K562 (cell line): Measurements from ENCODE around the gene PRM3. TPM values are rescaled to one million over a fixed set of nuclear protein-coding genes. Genes with fewer than 3 reads are reported as not detected.
A peak's percentile ranks its signal among the peaks of the same experiment; 100 is the strongest.

Experiments
- ATF1 ChIP-seq, 2 experiments: fragments of 450-650 bp in 1 of 2; IDR thresholded peaks; 2 replicates each; pipeline ENCODE4 v1.6.1; 2016; ENCODE audit warnings: missing compliant biosample characterization in 1 of 2, missing genetic modification characterization in 1 of 2
- ESRRA ChIP-seq: fragments of 450-650 bp; IDR thresholded peaks from 2 replicates; pipeline ENCODE4 v1.6.1; 2014; ENCODE audit warnings: low read depth, mild to moderate bottlenecking, moderate library complexity, borderline replicate concordance
- HES1 ChIP-seq: fragments of 450-650 bp; IDR thresholded peaks from 2 replicates; pipeline ENCODE4 v1.6.1; 2016; ENCODE audit warnings: low read depth, mild to moderate bottlenecking, moderate library complexity
- HMGN3 ChIP-seq: IDR thresholded peaks from 2 replicates; pipeline ENCODE4 v1.6.1; 2011; ENCODE audit warnings: borderline replicate concordance, low read depth, mild to moderate bottlenecking, mixed read lengths, low read length; ENCODE audit not compliant: insufficient read length; ENCODE audit errors: extremely low read depth
- MEIS2 ChIP-seq: fragments of 450-650 bp; IDR thresholded peaks from 2 replicates; pipeline ENCODE4 v1.6.1; 2014; ENCODE audit warnings: mild to moderate bottlenecking; ENCODE audit not compliant: partially characterized antibody
- MYNN ChIP-seq, 2 experiments: sonication (generic); formaldehyde crosslinking in 1 of 2; IDR thresholded peaks; 2 replicates each; pipeline versions ENCODE4 v1.5.0 to v1.6.1; 2016 to 2020; ENCODE audit warnings: antibody characterized with exemption in 1 of 2, missing genetic modification reagents in 1 of 2
- RCOR1 ChIP-seq, 2 experiments: IDR thresholded peaks; 2 replicates each; pipeline ENCODE4 v1.6.1; 2012; ENCODE audit warnings: low read depth in 2 of 2, low read length in 2 of 2, borderline replicate concordance in 1 of 2, improper control_type of control experiment in 1 of 2
- RNF2 ChIP-seq: sonication (generic); IDR thresholded peaks from 2 replicates; pipeline ENCODE4 v1.6.1; 2016
- TFAP4 ChIP-seq: sonication (generic); formaldehyde crosslinking; IDR thresholded peaks from 2 replicates; pipeline ENCODE4 v1.8.0; 2022; ENCODE audit warnings: missing genetic modification reagents, mild to moderate bottlenecking, moderate library complexity, borderline replicate concordance
- VEZF1 ChIP-seq: fragments of 200-800 bp; sonication (Bioruptor generic); IDR thresholded peaks from 2 replicates; pipeline ENCODE4 v1.6.1; 2017; ENCODE audit warnings: missing genetic modification characterization, missing compliant biosample characterization
- ZBTB5 ChIP-seq: fragments of 450-650 bp; IDR thresholded peaks from 2 replicates; pipeline ENCODE4 v1.6.1; 2017; ENCODE audit warnings: antibody characterized with exemption
- ZNF639 ChIP-seq, 2 experiments: fragments of 200-800 bp in 1 of 2; sonication (Bioruptor generic) in 1 of 2; sonication (generic) in 1 of 2; formaldehyde crosslinking in 1 of 2; IDR thresholded peaks in 1 of 2; conservative IDR thresholded peaks in 1 of 2; 2 replicates each; pipeline versions ENCODE4 v1.5.0 to v1.6.1; 2016 to 2020; ENCODE audit warnings: missing compliant biosample characterization in 1 of 2, missing genetic modification characterization in 1 of 2, missing genetic modification reagents in 1 of 2
- polyA plus RNA-seq, 8 experiments: library from polyadenylated mRNA; depleted of rRNA in 4 of 8; stranded (reverse) in 5 of 8; unstranded in 3 of 8; fragments of >200 nt; fragmentation: Nextera tagmentation in 2 of 8; fragmentation: Illumina TruSeq in 1 of 8; extraction: Ambion mirVana in 2 of 8; extraction: Trizol in 1 of 8; gene quantifications; 2 replicates each; pipeline versions ENCODE4 v1.2.1 to v1.2.3, GENCODE V29; 2011 to 2014; ENCODE audit warnings: inconsistent platforms in 1 of 8, missing spikeins in 1 of 8
- total RNA-seq, 7 experiments: library from RNA; depleted of rRNA in 6 of 7; stranded (reverse); fragments of >200 nt in 6 of 7; fragmentation: Illumina TruSeq in 2 of 7; extraction: Trizol in 2 of 7; gene quantifications; 2 replicates each; pipeline versions ENCODE4 v1.2.1 to v1.2.3, GENCODE V29; 2011 to 2021; ENCODE audit warnings: low replicate concordance in 1 of 7

The PRM3 gene
- total and polyA plus RNA-seq, 9 of the 15 experiments (the other 6 are each of a cell fraction or from before 2014, with no cell fraction given) = not detected

GRCh38 chr16:11297492-11298142, 24.2 kb upstream of the PRM3 start (continued):
- TF ChIP-seq TFAP4 (CRISPR knock-in tag) (peak; percentile 99), RCOR1 (IDR thresholded peaks at IDR 0.05; ENCODE audit: borderline replicate concordance in 1 of 2, low read depth in 2 of 2, low read length in 2 of 2) (peak in 1 of 2 experiments; percentile 21; a peak in 1 of 4 replicates), ZNF639 (CRISPR knock-in tag; conservative IDR thresholded peaks at IDR 0.05 in 1 of 2, IDR thresholded peaks at IDR 0.05 in 1 of 2) (0 out of 4 replicates have a peak, but pooled peaks of 1 of the 2 experiments have one; percentile 47), ATF1 (CRISPR knock-in tag; IDR thresholded peaks at IDR 0.05) (no peak), ATF1 (tag; IDR thresholded peaks at IDR 0.05) (peak; percentile 29; the same call in 1 of the 2 replicates), HMGN3 (peak; percentile 38), ESRRA (peak; percentile 58; the same call in 1 of the 2 replicates), MEIS2 (peak; percentile 55), VEZF1 (CRISPR knock-in tag) (peak; percentile 97), MYNN (IDR thresholded peaks at IDR 0.05) (peak; percentile 46; the same call in 1 of the 2 replicates), MYNN (CRISPR knock-in tag; IDR thresholded peaks at IDR 0.05) (no peak), ZBTB5 (no peak), HES1 (peak; percentile 62; the same call in 1 of the 2 replicates), RNF2 (peak; percentile 77; the same call in 1 of the 2 replicates)
